Left colon (tissue), 2 donors: ENCODE results near the gene FHAD1. TPM values are rescaled to one million over a fixed set of nuclear protein-coding genes. Genes with fewer than 3 reads are reported as not detected.

Source experiments
- ATAC-seq: fragments of 200-7000 bp; cut with Tn5 transposase; one replicate; pipeline ENCODE4 v1.9.1; 2020; ENCODE audit warnings: mild to moderate bottlenecking, moderate library complexity
- DNase-seq, 2 donors: peaks; one replicate each; pipeline ENCODE4 v3.0.0-alpha.2; 2020
- intact Hi-C, 2 donors: fragments of 100-400 bp; cut with DNase I in 1 of 2; cut with micrococcal nuclease in 1 of 2; formaldehyde crosslinking; loops; one replicate each; pipeline versions ENCODE4 v1.11.2 to v1.14.0; 2022; cut with DNase I, micrococcal nuclease
- total RNA-seq, 2 donors: library from RNA; stranded (reverse); fragmentation: NEBNext Ultra II Directional; extraction: Animal tissue kit (Norgen Biotek cat#: 25700); gene quantifications; one replicate each; pipeline ENCODE4 v1.2.1, GENCODE V29; 2021
- donor health status: DM: no; HTN: no; CAD: no.
- donor health status: DM: yes; HTN: yes; CAD: no.

The FHAD1 gene
- total RNA-seq, 2 donors from 2014 or later: 1.2 to 1.3 TPM

DNA sequence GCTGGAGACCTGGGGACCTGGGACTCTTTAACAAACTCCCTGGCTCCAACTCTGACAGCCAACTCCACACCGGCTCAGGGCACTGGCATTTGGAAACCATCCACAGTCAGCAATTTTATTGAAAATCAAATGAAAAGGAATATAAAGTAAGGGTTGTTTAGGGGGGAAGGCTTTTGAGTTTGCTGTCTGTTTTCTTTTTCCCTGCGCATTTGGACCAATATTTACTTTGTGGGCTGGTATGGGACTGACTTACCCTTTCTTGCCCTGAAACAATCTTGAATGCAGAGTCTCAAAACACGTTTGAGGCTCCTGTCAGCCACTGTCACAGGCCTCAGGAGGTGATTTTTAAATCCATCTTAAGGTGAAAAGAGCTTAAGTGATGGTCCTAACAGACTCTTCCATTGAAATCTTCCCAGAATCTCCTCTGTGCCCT, 147.3 kb downstream of the FHAD1 start:
- intact Hi-C loops: no loop called here
- ATAC-seq (peak; percentile 43), DNase-seq (no peak)

DNA sequence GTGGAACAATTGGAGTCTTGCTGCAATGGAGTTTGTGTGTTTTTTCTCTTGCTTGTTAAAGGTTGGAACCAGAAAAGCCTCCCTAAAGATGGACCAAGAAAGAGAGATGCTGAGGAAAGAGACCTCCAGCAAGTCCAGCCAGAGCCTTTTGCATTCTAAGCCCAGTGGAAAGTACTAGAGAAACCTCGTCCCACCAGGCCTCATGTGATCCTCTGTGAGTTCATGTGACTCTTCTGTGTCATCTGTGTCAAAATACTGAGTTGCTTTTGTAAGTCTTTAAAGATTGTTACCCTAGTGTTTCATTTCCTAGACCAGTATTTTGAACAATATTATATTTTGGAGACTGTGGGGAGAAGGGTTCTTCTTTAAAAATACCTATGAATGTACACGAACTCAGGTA, 150.2 kb downstream of the FHAD1 start:
- intact Hi-C loops: no loop called here
- ATAC-seq (no peak), DNase-seq (no peak)

DNA sequence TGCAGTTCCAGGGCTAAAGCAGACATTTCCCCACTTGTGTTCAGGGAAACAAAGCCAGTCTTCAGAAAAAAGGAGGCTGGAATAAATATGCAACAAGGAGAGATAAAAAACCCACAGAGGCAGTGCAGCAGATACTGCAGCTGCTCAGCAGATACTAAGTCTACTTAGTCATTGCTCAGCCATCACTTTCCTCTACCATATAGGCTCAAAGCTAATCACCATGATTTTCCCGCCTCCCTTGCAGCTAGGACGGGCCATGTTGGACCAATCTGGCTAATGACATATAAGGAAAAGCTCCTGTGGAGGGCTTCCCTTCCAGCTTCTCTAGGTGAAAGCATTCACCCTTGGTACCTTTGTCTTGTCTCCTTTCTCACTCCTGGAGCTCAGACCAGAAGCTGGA, 152.7 kb downstream of the FHAD1 start:
- DNase-seq: no peak
- intact Hi-C loops: no loop called here
- no peak for ATAC-seq

DNA sequence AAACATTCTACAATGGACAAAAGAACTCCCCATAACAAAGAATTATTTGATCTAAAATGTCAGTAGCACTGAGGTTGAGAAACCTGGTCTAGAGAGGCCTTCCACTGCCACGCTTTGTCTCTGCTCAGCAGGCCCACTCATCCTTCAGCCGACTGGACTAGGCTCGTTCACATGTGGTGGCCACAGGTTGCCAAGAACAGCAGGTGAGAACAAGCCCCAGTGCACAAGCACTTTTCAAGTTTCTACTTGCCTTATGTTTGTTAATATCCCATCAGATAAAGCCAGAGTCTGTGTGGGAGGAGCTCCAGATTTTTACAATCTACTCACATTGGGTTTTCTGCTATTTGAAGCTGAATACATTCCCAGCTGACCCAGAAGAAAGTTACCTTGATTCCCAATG, 153.6 kb downstream of the FHAD1 start:
- DNase-seq (peak in 1 of 2 donors; percentile 9), ATAC-seq (peak; percentile 34)
- intact Hi-C loops: no loop called here

DNA sequence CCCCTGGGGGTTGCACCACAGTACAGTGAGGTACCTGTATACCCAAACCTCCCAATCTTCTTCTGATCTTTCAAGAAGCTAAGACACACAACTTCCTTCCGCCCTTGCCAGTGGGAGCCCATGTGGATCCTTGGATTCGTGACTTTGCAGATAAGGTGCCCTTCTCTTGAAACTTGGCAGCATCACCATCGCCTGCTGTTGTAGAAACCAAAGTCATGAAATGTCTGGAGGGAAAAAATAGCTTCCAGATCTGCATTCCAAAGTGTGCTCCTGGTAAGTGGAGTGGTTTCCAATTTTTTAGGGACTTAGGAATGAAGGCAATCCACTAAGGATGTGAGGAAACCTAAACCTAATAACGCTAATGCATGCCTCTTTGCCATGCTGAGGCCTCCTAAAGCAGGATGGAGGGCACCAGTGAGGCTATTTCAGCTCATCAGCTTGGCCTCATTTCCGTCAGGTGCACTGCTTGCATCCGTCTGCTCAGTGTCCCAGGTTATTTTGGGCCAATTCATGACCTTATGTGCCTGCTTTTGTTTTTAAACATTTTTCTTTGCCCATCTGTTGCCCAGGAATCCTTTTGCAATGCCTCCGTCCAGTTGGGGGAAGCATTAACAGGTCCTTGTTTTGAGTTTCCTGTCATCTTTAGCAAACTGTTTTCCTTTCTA, 154.5 kb downstream of the FHAD1 start:
- ATAC-seq: no peak
- DNase-seq: no peak
- intact Hi-C loops: no loop called here

DNA sequence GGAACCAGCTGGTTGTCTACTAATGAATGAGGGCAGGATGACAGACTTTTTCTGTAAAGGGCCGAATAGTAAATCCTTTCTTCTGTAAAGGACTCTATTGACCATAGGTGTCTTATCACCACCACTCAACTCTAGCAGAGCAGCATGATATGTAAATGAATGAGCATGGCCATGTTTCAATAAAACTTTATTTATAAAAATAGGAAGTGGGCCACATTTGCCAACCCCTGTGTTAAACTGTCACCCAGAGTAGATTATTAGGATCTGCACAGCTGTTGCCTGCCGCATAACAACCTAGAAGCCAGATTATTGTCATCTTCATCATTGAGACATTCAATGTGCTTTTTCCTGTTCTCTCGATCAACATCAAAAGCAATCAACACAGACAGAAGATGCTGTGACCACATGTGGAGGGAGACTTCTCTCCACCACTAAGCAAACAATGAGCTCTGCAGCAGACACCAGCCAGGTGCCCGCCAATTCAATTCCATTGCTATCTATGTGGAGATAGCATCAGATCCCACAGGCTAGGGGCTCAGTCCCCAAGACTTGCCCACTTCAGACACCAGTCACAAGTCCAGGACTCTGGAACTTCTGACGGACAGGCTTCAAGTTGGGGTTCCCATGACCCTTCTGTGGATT, 155.9 kb downstream of the FHAD1 start:
- no peak for ATAC-seq
- no peak for DNase-seq
- intact Hi-C loops: no loop called here

DNA sequence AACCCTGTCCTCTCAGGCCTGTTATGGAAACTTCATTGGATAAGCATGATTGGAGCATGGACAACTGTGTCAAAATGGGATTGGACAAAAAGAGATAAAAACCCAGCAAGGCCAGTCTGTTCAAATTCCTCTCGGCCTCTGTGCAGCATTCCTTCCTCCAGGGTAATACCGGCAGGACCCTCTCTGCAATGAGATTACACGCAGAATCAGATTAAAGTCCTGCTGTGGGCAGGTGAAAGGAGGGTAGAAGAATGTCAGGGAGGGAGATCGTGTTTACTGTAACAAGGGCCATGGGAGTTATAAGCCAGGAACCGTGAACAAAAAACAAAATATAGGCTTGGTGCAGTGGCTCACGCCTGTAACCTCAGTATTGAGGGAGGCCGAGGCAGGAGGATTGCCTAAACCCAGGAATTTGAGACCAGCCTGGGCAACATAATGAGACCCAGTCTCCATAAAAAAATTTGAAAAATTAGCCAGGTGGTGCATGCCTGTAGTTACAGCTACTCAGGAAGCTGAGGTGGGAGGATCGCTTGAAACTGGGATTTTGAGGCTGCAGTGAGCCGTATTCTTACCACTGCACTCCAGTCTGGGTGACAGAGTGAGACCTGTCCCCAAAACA, 157.0 kb downstream of the FHAD1 start:
- intact Hi-C loops: no loop called here
- ATAC-seq: no peak
- no peak for DNase-seq

DNA sequence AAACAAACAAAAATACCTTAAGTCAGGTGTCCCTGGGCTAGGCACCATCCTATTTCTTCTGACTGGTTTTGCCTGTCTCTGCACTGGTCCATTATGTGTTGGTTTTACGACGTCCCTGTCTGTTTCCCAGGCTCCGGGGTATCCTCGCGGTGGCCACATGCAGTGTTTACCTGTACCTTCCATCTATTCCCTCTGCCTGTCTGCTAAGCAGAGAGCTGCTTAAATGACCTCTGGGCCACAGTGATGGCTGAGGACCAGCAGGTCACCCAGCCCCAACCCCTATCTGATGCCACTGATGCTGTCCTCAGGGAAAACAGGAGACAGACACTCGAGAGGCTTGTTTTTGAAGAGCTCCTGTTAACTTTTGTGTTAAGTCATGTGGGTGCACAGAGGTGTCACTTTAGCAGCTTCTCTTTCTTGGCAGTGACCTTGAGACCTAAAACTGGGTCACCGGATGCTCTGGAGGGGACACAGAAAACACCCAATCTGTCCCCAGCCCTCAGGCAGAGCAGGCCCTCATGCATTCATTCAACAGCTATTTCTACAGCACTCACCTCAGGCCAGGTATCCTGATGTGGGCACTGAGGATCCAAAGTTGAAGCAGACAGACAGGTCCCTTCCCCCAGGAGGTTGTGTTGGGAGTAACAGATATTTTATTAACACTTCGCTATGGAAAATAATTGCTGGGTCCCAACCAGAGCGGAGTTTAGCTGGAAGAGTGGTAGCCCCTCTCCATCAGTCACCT, 158.3 kb downstream of the FHAD1 start:
- DNase-seq (no peak), ATAC-seq (no peak)
- intact Hi-C loops: no loop called here

DNA sequence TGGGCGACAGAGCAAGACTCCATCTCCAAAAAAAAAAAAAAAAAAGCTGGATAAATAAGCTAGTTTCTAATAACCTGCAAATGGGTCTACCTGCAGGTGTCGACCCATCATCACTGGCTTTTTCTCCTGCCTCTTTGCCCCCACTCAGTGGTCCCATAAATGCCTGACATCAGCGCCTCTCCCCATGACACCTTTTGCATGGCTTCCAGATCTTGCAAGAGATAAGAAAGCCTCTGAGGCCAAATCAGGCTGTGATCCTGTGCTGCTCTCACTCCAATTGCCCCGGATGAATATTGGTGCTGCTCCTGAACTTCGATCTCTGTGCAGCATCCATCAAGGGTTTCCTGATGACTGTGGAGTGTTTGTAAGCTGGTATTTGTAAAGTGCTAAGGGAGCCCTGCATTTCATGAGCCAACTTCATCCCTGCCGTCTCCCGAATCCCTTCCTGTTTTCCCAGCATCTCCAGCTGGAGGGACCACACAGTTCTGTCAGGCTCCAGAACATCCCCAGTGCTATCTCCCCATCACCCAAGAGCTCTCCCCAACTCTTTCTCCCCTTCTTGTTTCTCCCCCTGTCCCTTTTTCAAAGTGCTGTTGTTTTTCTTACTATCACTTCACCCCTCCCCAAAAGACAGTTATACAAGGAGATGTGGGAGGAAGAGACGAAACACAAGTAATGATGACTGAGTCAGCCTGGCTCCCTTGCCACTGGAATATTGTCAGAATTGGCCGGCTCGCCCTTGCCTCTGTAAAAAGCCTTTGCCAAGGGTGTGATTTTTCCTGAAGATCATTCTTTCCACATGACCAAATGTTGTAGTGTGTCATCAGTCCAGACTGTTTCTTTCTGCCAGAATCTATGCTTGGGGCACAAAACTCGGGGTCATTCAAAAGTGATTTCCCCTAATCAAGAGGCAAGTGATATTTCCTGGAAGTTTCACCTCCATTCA, 159.9 kb downstream of the FHAD1 start:
- intact Hi-C loops: no loop called here
- ATAC-seq (no peak), DNase-seq (peak in 1 of 2 donors; percentile 12)

DNA sequence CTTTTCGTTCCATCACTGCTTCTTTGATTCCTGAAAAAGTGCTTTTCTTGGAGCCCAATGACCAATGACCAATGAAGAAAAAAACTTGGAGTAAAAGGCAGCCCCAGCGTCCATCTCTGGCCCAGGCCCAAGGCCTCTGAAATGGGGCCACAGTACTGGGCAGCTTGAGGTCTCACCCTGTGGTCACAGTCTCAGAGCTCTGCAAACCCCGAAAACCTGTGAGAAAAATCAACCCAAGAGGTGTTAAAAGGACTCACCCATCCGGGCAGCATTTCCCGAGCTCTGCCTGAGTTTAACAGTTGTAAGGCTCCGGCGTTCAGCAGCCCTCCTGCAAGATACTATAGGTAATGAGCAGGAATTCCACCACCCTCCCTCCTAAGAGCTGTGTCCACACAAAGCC, 160.6 kb downstream of the FHAD1 start:
- ATAC-seq (no peak), DNase-seq (no peak)
- intact Hi-C loops: no loop called here

DNA sequence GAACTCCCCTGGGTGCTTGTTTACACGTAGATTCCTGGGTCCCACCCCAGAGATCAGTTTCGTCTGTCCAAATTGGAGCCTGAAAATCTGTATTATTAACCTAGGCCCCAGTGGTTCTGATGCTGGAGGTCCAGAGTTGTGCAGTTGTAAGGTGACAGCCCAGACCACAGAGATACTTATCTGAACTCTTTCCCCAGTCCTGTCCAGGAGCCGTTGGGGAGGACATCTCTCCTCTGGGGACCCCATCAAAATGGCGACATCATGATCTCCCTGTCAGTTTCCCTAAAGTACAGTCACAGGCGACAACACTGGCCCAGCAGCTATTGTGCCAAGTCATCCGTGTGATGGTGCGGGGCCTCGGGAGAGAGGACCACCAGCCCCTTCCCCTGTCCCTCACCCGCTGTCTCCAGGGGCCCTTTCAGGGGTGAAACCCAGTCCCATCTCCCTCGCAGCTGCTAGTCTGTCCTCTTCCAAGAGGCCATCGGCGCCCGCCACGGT, 161.9 kb downstream of the FHAD1 start:
- intact Hi-C loops: no loop called here
- no peak for DNase-seq
- no peak for ATAC-seq

DNA sequence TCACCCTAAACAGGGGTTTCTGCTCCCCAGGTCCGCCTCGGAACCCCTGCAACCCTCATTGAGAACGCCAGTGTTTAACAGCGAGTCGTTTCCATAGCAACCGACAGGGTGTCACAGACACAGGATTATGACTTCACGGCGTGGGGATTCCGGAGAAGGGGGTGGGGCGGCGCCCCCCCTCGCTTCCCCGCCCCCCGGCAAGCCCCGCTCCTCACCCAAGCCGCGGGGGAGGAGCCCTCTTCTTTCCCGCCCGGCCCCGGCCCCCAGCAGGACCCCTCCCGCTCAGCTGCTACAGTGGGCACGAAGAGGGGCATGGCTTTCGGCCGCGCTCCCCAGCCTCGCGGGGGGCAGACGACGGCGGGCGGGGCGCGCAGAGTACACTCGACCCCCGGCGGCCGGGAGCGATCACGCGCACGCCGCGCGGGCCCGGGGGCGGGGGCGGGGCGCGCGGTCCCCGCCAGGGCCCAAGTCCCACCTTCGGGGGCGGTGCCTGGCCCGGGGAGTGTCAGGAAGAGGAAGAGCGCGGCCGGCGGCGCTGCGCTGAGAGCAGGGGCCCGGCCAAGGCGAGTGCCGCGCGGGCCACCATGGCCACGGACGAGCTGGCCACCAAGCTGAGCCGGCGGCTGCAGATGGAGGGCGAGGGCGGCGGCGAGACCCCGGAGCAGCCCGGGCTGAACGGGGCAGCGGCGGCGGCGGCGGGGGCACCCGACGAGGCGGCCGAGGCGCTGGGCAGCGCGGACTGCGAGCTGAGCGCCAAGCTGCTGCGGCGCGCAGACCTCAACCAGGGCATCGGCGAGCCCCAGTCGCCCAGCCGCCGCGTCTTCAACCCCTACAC, 162.6 kb downstream of the FHAD1 start, which contains the start of gene EFHD2:
Gene EFHD2 (plus strand): TSS at position 501 of the 835 bp plus-strand sequence. CDS start 84 bp downstream, at position 585.
- ATAC-seq (peak; percentile 68), DNase-seq (peak; percentile 88 to 92)
- intact Hi-C loops: no loop called here

DNA sequence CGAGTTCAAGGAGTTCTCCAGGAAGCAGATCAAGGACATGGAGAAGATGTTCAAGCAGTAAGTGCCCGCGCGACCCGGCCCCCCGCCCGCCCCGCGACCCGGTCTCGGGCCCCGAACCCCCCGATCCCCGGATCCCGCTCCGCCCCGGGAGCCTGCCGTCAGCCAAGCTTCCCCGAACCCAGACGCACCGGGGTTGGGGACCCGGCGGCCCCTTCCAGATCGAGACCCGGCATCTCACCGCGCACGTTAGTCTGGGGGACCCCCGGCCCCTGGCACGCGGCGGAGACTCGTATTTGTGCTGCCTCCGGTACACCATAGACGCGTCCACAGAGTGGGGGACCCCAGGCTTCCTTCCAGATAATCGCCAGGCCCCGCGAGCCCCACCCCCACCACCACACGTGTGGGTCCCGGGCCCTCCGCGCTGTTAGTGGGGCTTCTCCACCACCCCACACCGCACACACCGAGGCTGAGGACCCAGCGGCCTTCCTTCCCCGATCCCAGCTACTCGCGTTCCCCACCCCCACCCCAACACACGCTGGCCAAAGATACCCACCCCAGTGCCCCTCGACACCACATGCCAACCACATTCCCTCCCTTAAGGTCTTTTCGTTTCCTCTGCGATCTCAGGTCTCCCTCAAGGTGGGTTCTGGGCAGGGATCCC, 163.3 kb downstream of the FHAD1 start:
- DNase-seq (peak in 1 of 2 donors; percentile 60), ATAC-seq (peak; percentile 8)
- intact Hi-C loops: no loop called here

DNA sequence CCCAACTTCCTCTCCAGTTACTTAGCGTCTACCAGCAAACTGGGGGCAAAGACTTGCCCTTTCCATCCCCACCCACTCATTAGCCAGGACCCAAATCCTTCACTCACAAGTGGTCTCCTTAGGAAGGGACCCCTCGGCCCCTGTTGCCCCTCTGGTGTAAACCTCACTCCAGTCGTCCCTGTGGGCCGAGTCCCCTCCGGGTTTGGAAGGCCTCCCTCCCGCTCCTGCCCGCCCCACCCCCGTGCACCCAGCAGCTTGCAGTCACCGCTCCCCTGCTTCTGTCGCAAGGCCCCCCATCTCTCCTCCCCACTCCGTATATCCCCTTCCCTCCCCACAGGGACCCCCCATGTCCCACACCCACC, 163.8 kb downstream of the FHAD1 start:
- DNase-seq: peak in 1 of 2 donors; percentile 53
- ATAC-seq: no peak
- intact Hi-C loops: no loop called here

DNA sequence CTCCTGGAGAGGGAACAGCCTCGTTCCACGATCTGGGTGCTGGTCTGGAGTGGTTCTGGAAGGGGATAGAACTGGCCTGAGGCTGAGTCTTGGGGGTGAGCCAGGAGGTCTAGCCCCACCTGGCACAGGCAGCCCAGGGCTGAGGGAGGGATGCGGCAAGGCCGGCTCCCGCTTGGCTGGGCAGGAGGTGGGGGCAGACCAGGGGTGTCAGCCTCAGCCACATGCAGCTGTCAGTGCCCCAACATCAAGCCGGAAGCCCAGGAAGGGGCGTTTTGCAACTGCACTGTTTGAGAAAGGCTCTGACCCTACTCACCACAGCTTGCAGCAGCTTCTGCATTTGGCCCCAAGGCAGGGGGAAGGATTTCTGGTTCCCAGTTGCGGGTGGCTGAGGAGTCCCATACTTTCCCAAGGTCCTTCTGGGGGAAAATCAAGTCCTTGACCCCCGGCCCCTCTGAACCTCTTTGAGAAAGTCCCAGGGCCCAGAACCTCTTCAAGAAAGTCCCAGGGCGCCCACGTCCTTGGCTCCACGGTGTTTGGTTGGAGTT, 164.6 kb downstream of the FHAD1 start:
- DNase-seq (peak in 1 of 2 donors; percentile 62), ATAC-seq (peak; percentile 7)
- intact Hi-C loops: no loop called here

DNA sequence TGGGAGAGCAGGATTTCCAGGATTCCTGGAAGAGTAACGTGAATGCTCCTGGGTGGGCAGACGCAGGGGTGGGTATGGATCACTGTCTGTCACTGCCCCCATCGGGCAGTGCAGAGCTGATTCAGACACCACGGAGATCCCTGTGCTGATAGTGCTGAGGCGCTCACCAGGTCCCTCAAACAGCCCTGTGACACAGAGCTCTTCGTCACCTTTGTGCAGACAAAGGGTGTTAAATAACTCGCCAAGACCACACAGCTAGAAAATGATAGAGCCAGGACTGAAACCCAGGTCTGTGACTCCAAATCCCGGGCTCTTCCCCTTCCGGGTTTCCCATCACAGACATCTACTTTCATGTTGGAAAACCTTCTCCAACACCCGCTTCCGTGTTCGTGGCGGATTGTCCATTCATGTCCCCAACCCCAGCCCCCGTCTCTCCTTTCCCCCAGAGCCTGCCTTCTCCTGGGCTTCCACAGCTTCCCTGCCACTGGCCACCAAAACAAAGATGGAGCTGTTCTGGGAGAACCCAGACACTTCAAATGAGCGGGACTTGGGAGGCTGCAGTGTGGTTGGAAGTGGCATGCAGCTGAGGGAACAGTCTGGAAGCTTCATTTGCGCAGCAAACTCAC, 165.3 kb downstream of the FHAD1 start:
- ATAC-seq (peak; percentile 15), DNase-seq (peak in 1 of 2 donors; percentile 63)
- intact Hi-C loops: no loop called here
